Epidermal melanocyte (primary cell): ENCODE measurements around the gene SPATA31D4.
"Not testable (repeated sequence)": the region's sequence is repeated elsewhere in the genome, so short reads cannot be mapped to it uniquely, and the experiment has no call there.

Experiments used
- DNase-seq: peaks from one replicate; pipeline ENCODE4 v3.0.0; 2011; ENCODE audit warnings: low spot score; ENCODE audit not compliant: insufficient read length

Gene SPATA31D4

GRCh38 chr9:81928305-81928704 is at the start of gene SPATA31D4:
Gene SPATA31D4, plus strand, starts transcription at chr9:81928428. Its CDS starts 86 bp downstream, at chr9:81928514.
- not testable (repeated sequence) for DNase-seq

DNA sequence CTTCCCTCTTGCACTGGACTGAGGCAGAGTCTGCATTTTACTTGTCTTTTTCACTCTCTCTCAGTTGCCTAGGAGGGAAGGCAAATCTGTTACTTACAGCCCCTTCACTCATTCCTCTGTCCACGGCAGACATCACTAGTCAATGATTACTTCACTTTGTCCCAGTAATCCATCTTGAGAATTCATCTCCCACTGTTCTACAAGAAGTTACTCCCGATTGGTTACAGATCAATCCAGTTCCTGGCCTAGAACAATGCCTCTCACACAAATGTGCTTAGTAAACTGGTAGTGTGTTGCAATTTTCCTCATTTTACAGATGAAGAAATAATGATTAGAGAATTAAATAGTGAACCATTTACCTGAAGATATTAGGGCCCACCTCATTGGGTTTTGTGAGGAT is 49.7 kb upstream of the SPATA31D4 start:
- no peak for DNase-seq

- no peak for DNase-seq
Measured at GRCh38 chr9:81879501-81879916, 48.7 kb upstream of the SPATA31D4 start.

GRCh38 chr9:81885602-81886001 is 42.6 kb upstream of the SPATA31D4 start:
- no peak for DNase-seq

DNA sequence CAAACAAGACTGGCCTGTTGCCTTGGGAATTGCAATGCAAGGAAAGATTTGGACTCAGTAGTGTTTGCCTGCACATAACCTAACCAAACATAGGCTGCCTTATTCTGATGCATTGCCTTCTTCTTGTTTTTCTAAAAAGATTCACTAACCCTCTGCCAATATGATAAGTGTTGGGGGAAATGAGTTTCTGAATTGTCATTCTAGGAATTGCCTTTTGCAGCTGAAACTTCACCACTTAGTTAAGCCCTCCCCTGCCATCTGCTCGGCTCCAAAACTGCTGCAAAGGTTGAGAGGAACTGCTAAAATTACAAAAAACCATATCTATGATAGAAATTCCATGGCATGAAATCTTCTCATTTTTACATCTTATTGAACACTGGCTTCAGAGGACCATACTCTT is 41.6 kb upstream of the SPATA31D4 start:
- DNase-seq, result no peak

- no peak for DNase-seq
Measured at GRCh38 chr9:81890104-81890503, 38.1 kb upstream of the SPATA31D4 start.

DNA sequence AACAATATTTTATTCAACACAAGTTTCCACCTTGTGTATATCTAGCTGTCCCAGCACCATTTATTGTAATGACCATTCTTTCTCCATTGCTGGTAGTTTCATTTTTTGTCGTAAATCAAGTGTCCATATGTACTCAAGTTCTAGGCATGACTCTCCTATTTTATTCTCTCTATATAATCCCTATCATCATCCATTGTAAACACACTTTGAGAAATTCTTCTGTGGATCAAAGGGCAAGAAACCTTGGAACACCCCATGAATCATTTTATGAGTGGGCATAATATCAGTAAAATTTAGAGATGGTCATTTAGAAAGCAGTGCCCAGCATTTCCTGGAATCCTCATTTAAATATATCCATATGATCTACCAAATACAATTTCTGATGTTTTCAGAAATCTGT is 35.8 kb upstream of the SPATA31D4 start:
- DNase-seq, result no peak

- DNase-seq, result no peak
Measured at GRCh38 chr9:81893929-81894328, 34.3 kb upstream of the SPATA31D4 start.

- DNase-seq, result no peak
Measured at GRCh38 chr9:81894891-81895290, 33.3 kb upstream of the SPATA31D4 start.

- no peak for DNase-seq
Measured at GRCh38 chr9:81896070-81896469, 32.2 kb upstream of the SPATA31D4 start.

DNA sequence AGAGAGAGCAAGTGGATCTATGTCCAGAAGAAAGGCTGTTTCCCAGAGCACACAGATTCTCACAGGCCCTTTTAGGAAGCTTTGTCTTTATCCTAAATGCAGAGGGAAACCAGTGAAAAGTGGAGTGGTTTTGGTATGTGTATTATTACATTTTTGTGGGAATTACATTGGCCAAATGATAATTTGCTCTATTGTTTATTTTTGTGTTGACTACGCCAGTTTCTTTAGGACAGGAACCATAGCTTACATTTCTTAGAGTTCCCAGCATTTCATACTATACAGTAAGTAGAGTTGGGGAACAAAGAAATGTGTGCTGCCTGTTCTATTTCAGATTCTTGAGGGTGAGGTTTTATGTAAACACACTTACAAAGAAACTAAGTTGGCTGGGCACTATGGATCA is 29.4 kb upstream of the SPATA31D4 start:
- no peak for DNase-seq

DNA sequence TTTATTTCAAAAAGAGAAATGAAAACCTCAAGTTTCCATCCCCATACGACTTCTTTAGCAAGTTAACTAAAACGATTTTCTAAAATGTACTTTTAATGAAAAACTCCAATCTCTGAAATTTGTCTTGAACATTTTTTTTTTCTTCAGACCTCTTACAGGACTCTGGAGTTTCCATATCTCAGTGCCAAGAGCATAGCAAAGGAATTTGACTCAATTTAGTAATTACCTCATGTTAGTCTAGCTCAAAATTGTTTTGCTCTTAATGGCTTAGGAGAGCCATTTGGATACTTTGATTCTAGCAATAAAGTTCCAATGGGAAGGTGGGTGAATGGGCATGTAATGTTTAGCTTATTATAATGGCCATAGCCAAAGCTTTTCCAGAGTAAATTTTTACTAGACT is 26.0 kb upstream of the SPATA31D4 start:
- no peak for DNase-seq

DNA sequence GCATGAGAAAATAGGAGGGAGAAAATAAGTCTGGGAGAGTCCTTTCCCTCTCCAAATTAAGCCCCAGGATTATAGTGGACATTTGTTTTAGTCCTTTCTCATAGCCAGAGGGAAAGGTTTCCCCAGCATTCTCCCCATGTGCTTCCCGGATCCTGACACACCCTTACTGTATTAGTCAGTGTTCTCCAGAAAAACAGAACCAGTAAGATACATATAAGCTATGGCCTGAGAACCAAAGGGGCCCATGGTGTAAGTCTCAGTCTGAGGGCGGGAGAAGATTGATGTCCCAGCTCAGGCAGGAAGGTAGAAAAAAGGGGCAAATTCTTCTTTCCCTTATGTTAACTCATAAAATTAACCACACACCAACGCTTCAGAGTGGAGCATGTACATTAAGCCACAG is 25.6 kb upstream of the SPATA31D4 start:
- DNase-seq, result no peak

DNA sequence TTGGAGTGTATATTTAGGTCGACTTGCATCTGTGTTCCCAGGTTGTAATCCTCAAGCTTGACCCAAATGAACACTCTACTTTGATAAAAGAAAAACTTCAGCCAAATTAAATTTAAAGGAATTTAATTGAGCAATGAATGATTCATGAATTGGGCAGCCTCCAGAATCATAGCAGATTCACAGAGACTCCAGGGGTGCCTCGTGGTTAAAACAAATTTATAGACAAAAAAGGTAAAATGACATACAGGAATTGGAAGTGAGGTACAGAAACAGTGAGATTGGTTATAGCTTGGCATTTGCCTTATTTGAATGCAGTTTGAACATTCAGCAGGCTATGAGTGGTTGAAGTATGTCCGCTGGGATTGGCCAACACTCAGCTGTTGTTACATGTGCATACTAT is 21.6 kb upstream of the SPATA31D4 start:
- no peak for DNase-seq

DNA sequence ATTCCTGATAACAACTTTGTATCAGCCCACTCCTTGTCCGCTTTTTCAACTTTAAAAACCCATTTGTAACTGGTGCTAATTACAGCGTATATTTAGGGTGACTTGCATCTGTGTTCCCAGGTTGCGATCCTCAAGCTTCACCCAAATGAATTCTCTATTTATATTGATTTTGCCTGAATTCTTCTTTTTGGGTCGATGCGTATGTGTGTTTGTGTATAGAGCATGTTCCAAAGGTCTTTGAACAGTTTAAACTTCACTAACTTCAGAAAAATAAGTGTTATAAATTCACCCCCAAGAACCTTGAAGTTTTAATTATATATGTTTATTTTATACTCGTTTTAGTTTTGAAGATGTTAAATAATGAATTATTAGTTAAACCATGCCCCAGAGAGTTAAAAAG is 16.1 kb upstream of the SPATA31D4 start:
- DNase-seq, result no peak

- DNase-seq, result no peak
Measured at GRCh38 chr9:81915801-81916505, 12.3 kb upstream of the SPATA31D4 start.

DNA sequence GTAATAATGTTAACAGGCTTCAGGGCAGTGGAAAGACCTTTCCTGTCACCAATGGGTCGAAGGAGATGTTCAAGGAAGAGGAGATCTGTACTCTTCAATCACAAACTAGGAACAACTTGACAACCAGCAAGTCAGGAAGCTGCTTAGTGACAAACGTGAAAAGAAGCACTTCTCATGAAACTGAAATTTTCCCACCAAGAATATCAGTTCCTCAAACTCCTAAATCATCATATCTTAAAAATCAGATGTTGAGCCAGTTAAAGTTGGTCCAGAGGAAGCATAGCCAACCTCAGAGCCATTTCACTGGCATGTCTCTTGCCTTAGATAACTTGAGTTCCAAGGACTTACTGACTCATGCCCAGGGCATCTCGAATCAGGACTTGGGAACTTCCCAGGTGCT is 9.7 kb upstream of the SPATA31D4 start:
- DNase-seq, result not testable (repeated sequence)

DNA sequence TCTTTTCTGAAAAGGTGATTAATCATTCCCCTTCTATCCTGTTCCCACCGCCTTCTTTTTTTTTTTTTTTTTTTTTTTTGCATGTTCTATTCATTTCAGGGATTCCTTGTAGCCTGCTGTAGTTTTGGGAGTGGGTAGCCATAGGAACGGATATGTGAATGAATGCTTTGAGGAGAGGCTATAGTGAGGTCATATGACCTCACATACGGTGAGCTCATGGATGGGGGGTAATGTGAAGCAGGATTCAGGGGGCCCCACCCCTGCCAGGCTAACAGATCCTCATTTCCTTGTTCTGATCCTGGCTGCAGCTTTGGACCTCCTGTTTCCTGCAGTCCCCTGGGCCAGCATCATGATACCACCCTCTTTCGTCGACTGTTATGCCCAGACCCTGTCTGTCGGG is 1.9 kb downstream of the SPATA31D4 start:
- DNase-seq, result not testable (repeated sequence)

- not testable (repeated sequence) for DNase-seq
Measured at GRCh38 chr9:81933547-81933946, 5.3 kb downstream of the SPATA31D4 start.

DNA sequence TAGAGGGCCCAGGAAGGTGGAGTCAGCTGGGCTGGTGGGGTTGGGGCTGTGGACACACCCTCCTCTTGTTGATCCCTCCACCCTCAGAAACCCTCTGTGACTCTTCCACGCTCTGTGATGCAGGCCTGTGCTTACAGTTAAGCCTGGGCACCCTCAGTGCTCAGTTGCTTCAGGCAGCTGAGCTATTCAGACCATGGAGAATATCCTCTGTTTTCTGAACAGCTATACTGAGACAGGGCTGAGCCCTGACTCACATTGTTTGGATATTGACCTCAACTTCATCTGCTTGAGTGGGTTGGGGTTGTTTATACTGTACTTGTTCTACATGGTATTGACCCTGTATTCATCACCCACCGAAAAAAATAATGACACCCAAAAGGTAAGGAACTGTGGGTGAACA is 15.2 kb downstream of the SPATA31D4 start, which contains the start of gene SPATA31D3:
TSS of gene SPATA31D3 (plus strand) at position 108 of the 400 bp plus-strand sequence. CDS start at position 194, 86 bp downstream.
- not testable (repeated sequence) for DNase-seq

GRCh38 chr9:81948650-81949049 is 20.4 kb downstream of the SPATA31D4 start:
- DNase-seq, result not testable (repeated sequence)

- no peak for DNase-seq
Measured at GRCh38 chr9:81953096-81953495, 24.9 kb downstream of the SPATA31D4 start.

DNA sequence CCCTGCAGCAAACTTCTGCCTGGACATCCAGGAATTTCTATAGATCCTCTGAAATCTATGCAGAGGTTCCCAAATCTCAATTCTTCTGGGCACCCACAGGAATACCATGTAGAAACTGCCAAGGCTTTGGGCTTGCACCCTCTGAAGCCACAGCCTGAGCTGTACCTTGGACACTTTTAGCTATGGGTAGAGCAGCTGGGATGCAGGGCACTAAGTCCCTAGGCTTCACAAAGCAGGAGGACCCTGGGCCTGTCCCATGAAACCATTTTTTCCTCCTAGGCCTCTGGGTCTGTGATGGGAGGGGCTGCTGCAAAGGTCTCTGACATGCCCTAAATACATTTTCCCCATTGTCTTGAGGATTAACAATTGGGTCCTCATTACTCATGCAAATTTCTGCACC is 27.4 kb downstream of the SPATA31D4 start:
- DNase-seq, result no peak
